Natural killer cell (primary cell): Measurements from ENCODE around the gene FOXJ2. TPM values are rescaled to one million over a fixed set of nuclear protein-coding genes. Genes with fewer than 3 reads are reported as not detected.

Experiments
- ATAC-seq, 3 donors: fragments of 150-1000 bp in 2 of 3; fragments of 200-7000 bp in 1 of 3; cut with Tn5 transposase; 1 replicate in 1 of 3; 2 replicates in 2 of 3; pipeline ENCODE4 v1.10.0; 2021; ENCODE audit warnings: mild to moderate bottlenecking in 2 of 3, moderate library complexity in 2 of 3
- DNase-seq, 2 donors: peaks; one replicate each; pipeline versions ENCODE4 v3.0.0 to v3.0.0-alpha.2; 2013 to 2021; ENCODE audit warnings: mixed read lengths in 1 of 2
- H3K27ac ChIP-seq: one replicate; pipeline ENCODE4 v1.5.1; 2013; ENCODE audit warnings: mild to moderate bottlenecking, low read length
- H3K27me3 ChIP-seq: one replicate; pipeline ENCODE4 v1.6.1; 2013; ENCODE audit warnings: low read length; ENCODE audit not compliant: control insufficient read depth, insufficient read depth
- H3K36me3 ChIP-seq: one replicate; pipeline ENCODE4 v1.6.1; 2013; ENCODE audit warnings: low read length; ENCODE audit not compliant: control insufficient read depth, insufficient read depth
- H3K4me1 ChIP-seq: one replicate; pipeline ENCODE4 v1.6.1; 2013; ENCODE audit warnings: low read length; ENCODE audit not compliant: control insufficient read depth, insufficient read depth
- H3K4me3 ChIP-seq: one replicate; pipeline ENCODE4 v1.5.1; 2013; ENCODE audit warnings: low read length
- H3K9me3 ChIP-seq: one replicate; pipeline ENCODE4 v1.6.1; 2013; ENCODE audit warnings: low read length; ENCODE audit not compliant: control insufficient read depth, insufficient read depth
- H3K27ac Mint-ChIP-seq, 2 donors: one replicate each; pipeline ENCODE4 v1.8.0; 2022; ENCODE audit warnings: mild to moderate bottlenecking in 2 of 2, mixed read lengths in 2 of 2, moderate library complexity in 1 of 2
- H3K27me3 Mint-ChIP-seq, 2 donors: one replicate each; pipeline ENCODE4 v1.8.0; 2022; ENCODE audit warnings: low read depth in 2 of 2, mixed read lengths in 2 of 2
- H3K36me3 Mint-ChIP-seq: one replicate; pipeline ENCODE4 v1.8.0; 2022; ENCODE audit warnings: mixed read lengths
- H3K4me1 Mint-ChIP-seq, 2 donors: one replicate each; pipeline ENCODE4 v1.8.0; 2022; ENCODE audit warnings: mixed read lengths in 2 of 2
- H3K4me3 Mint-ChIP-seq: one replicate; pipeline ENCODE4 v1.8.0; 2022; ENCODE audit warnings: mild to moderate bottlenecking, moderate library complexity, mixed read lengths
- H3K9me3 Mint-ChIP-seq, 2 donors: one replicate each; pipeline ENCODE4 v1.8.0; 2022; ENCODE audit warnings: mixed read lengths in 2 of 2
- CTCF ChIP-seq: fragments of 200-600 bp; IDR thresholded peaks from one replicate; pipeline ENCODE4 v1.8.0; 2022; ENCODE audit warnings: antibody characterized with exemption
- WGBS: methylation state at CpG from one replicate; pipeline ENCODE4 v1.1.7; 2013; ENCODE audit warnings: missing lambda C conversion rate; ENCODE audit not compliant: insufficient coverage; 5-methylcytosine and 5-hydroxymethylcytosine counted together
- intact Hi-C: fragments of 100-400 bp; cut with micrococcal nuclease; formaldehyde crosslinking; loops from one replicate; pipeline ENCODE4 v1.14.2; 2022
- total RNA-seq, 4 donors: library from RNA; stranded (reverse); fragments of 120-200 nt in 1 of 4; gene quantifications; one replicate each; pipeline versions ENCODE4 v1.2.3 to v1.2.4, GENCODE V29; 2013 to 2022

FOXJ2 gene
- total RNA-seq, 3 donors from 2014 or later (not counting 1 experiment from before 2014, with no cell fraction given): 27.8 to 28.5 (median 28.4) TPM

GRCh38 chr12:8093291-8093690, 60.8 kb downstream of the FOXJ2 start:
- WGBS: 100% methylated on average over 3 of the region's 3 CpGs
- Mint-ChIP-seq H3K4me1 (peaks cover 14 to 19% of the 10 kb centered on the region in 2 donors), H3K36me3 (peaks cover 57% of the 10 kb centered on the region), H3K27me3 (no peaks in the 10 kb centered on the region), H3K4me3 (no peak overlapping the region), H3K9me3 (no peaks in the 10 kb centered on the region), H3K27ac (no peak overlapping the region)
- H3K4me3 ChIP-seq: no peak overlapping the region
- H3K27me3 ChIP-seq: no peaks in the 10 kb centered on the region
- DNase-seq: no peak
- no peak overlapping the region for H3K27ac ChIP-seq
- peaks cover 81% of the 10 kb centered on the region for H3K36me3 ChIP-seq
- H3K4me1 ChIP-seq: peaks cover 9% of the 10 kb centered on the region
- intact Hi-C loops: no loop called here
- no peak for TF ChIP-seq CTCF
- no peak for ATAC-seq
- no peaks in the 10 kb centered on the region for H3K9me3 ChIP-seq

DNA sequence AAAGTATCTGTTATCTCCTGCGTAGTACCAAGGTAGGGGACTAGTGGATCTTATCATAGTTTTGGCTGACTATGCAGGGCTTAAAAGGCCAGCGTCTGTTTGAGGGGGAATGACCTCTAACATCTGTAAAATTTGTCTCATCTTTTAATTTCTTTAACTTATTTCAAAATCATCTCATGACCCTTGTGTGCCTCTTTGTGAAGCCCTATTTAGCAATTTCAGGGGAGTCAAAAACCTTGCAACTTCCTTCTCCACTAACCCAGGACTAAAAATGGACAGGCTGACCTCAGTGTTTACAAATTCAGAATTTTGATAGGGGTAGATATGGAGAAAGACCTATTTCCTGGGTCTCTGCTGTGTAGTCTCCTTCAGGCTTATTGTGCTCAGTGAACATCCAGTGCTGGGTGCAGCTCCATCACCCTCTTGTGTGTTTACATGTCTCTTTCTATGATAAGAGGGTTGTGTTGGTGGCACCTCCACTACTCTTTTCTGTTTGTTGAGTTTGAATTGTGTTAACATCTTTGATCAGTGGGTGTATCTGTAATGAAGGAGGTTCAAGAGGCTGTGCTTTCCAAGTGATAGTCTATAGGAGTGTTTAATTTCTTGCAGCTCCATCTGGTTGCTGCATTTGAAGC, 63.9 kb downstream of the FOXJ2 start:
- 88% methylated on average over 1 of the region's 2 CpGs for WGBS
- H3K9me3 Mint-ChIP-seq: no peaks in the 10 kb centered on the region
- no peak overlapping the region for H3K27ac Mint-ChIP-seq
- peaks cover 3 to 5% of the 10 kb centered on the region in 2 donors for H3K4me1 Mint-ChIP-seq
- H3K36me3 Mint-ChIP-seq: peaks cover 42% of the 10 kb centered on the region
- intact Hi-C loops: no loop called here
- H3K27ac ChIP-seq: no peak overlapping the region
- no peak overlapping the region for H3K4me3 ChIP-seq
- no peaks in the 10 kb centered on the region for H3K4me1 ChIP-seq
- no peak for DNase-seq
- H3K27me3 Mint-ChIP-seq: no peaks in the 10 kb centered on the region
- H3K9me3 ChIP-seq: no peaks in the 10 kb centered on the region
- ATAC-seq: no peak
- TF ChIP-seq CTCF: no peak
- peaks cover 65% of the 10 kb centered on the region for H3K36me3 ChIP-seq
- H3K27me3 ChIP-seq: no peaks in the 10 kb centered on the region
- no peak overlapping the region for H3K4me3 Mint-ChIP-seq

DNA sequence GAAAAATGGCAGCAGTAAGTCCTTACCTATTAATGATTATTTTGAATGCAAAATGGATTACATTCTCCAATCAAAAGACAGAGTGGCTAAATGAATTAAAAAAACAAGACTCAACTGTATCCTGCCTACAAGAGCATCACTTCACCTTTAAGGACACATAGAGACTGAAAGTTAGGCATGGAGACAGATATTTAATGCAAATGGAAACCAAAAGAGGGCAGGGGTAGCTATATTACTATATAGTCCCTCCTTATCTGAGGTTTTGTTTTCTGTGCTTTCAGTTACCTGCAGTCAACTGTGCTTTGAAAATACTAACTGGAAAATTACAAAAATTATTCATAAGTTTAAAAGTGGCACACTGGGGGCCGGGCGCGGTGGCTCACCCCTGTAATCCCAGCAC, 66.7 kb downstream of the FOXJ2 start:
- H3K36me3 Mint-ChIP-seq: peaks cover 23% of the 10 kb centered on the region
- no peaks in the 10 kb centered on the region for H3K9me3 ChIP-seq
- H3K4me1 Mint-ChIP-seq: peaks cover 3 to 5% of the 10 kb centered on the region in 2 donors
- intact Hi-C loops: no loop called here
- H3K4me3 ChIP-seq: no peak overlapping the region
- ATAC-seq: no peak
- no peaks in the 10 kb centered on the region for H3K27me3 ChIP-seq
- H3K27ac ChIP-seq: no peak overlapping the region
- no peaks in the 10 kb centered on the region for H3K9me3 Mint-ChIP-seq
- H3K4me1 ChIP-seq: no peaks in the 10 kb centered on the region
- no peak for DNase-seq
- no peak overlapping the region for H3K4me3 Mint-ChIP-seq
- H3K27me3 Mint-ChIP-seq: no peaks in the 10 kb centered on the region
- no peak overlapping the region for H3K27ac Mint-ChIP-seq
- TF ChIP-seq CTCF: no peak
- peaks cover 38% of the 10 kb centered on the region for H3K36me3 ChIP-seq
- WGBS: 96% methylated on average over 3 of the region's 3 CpGs

Other genes starting within 250 kb of the FOXJ2 start
- not detected for gene NANOG, start 243.3 kb upstream of the FOXJ2 start, total RNA-seq
- 1 to 10 TPM in 1 of 3 donors, under 1 TPM in 2; 0.12 to 7.9 (median 0.25) TPM for gene SLC2A14, start 159.8 kb upstream of the FOXJ2 start, total RNA-seq
- gene SLC2A3, start 96.5 kb upstream of the FOXJ2 start, total RNA-seq: 100 to 1,000 TPM; 406 to 534 (median 427) TPM
- gene C3AR1, start 33.6 kb downstream of the FOXJ2 start, total RNA-seq: 10 to 100 TPM in 2 of 3 donors, 1 to 10 TPM in 1; 9.5 to 16.9 (median 13.0) TPM
- gene NECAP1, start 49.6 kb downstream of the FOXJ2 start, total RNA-seq: 100 to 1,000 TPM; 100 to 122 (median 115) TPM
- gene CLEC4A, start 90.9 kb downstream of the FOXJ2 start, total RNA-seq: 1 to 10 TPM; 1.6 to 6.9 (median 1.7) TPM
- gene ZNF705A, start 124.3 kb downstream of the FOXJ2 start, total RNA-seq: not detected
- gene FAM90A1, start 194.9 kb downstream of the FOXJ2 start, total RNA-seq: under 1 TPM in 1 of 3 donors, not detected in 2; 0.28 TPM